ENCODE data around the gene ECHS1. TPM values are rescaled to one million over a fixed set of nuclear protein-coding genes. Genes with fewer than 3 reads are reported as not detected.

Gene ECHS1
- total and polyA plus RNA-seq, 2 donors (not counting 3 experiments of a cell fraction or from before 2014, with no cell fraction given) = 46.2 to 108 TPM

DNA sequence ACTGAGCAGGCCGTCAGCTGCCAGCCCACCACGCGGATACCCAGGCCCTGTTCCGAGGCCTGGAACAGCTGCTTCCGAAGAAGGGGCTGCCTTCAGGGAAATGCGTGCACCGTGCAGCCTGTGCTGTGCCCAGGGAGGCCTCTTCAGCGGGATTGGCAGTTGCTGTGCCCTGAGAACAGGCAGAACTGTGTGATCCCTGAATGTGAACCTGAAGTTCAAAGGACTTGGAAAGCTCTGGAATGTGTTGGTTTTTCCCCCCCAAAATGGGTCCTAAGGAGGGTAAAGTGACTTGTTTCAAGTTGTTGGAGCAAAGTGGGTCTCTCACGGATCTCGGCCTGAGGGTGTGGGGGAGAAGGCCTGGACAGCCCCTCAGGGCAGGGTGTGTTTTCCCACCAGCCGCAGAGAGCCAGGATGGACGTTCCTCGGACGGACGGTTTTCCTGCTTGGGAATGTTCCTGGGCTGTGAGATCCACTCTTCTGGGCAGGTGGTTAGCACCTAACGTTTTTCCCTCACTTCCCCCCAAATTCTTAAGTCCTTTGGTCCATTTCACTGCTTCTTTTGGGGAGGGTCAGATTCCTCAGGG lies 49.2 kb upstream of the ECHS1 start:
- TF ChIP-seq MYC (IDR thresholded peaks at IDR 0.05; ENCODE audit: low read depth, low read length) (no peak), EZH2 (IDR thresholded peaks at IDR 0.05; ENCODE audit: borderline replicate concordance, low read depth, low read length, severe bottlenecking) (no peak), POLR2AphosphoS5 (IDR thresholded peaks at IDR 0.05; ENCODE audit: insufficient read depth, low read depth, low read length) (no peak), GATA2 (IDR thresholded peaks at IDR 0.05; ENCODE audit: insufficient read depth, insufficient read length, low read depth, low read length) (no peak), POLR2A (IDR thresholded peaks at IDR 0.05; ENCODE audit: low read depth, low read length) (no peak), FOS (IDR thresholded peaks at IDR 0.05; ENCODE audit: borderline replicate concordance, insufficient read depth, low read length) (no peak), JUN (IDR thresholded peaks at IDR 0.05; ENCODE audit: borderline replicate concordance, insufficient read depth, insufficient read length, low read depth) (no peak)
- TF ChIP-seq, protein P1, sequence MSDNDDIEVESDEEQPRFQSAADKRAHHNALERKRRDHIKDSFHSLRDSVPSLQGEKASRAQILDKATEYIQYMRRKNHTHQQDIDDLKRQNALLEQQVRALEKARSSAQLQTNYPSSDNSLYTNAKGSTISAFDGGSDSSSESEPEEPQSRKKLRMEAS (IDR thresholded peaks at IDR 0.05; ENCODE audit: insufficient read depth, insufficient read length) = no peak
- TF ChIP-seq, protein P2, sequence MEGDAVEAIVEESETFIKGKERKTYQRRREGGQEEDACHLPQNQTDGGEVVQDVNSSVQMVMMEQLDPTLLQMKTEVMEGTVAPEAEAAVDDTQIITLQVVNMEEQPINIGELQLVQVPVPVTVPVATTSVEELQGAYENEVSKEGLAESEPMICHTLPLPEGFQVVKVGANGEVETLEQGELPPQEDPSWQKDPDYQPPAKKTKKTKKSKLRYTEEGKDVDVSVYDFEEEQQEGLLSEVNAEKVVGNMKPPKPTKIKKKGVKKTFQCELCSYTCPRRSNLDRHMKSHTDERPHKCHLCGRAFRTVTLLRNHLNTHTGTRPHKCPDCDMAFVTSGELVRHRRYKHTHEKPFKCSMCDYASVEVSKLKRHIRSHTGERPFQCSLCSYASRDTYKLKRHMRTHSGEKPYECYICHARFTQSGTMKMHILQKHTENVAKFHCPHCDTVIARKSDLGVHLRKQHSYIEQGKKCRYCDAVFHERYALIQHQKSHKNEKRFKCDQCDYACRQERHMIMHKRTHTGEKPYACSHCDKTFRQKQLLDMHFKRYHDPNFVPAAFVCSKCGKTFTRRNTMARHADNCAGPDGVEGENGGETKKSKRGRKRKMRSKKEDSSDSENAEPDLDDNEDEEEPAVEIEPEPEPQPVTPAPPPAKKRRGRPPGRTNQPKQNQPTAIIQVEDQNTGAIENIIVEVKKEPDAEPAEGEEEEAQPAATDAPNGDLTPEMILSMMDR (IDR thresholded peaks at IDR 0.05; ENCODE audit: extremely low read depth in 1 of 2, insufficient read depth in 1 of 2, low read depth in 1 of 2, low read length in 2 of 2) = no peak
- DNase-seq (ENCODE audit: low read depth, low spot score) = no peak
- Histone ChIP-seq H3K27ac (ENCODE audit: insufficient read depth, low read depth, low read length) (no peak overlapping the region), H3K79me2 (ENCODE audit: control insufficient read depth, insufficient read depth, low read length) (no peaks in the 10 kb centered on the region), H3K4me2 (ENCODE audit: insufficient read depth, low read length) (no peak overlapping the region), H3K9me3 (replicated peaks; ENCODE audit: control insufficient read depth, insufficient read depth, low read length) (no peaks in the 10 kb centered on the region), H2AFZ (ENCODE audit: low read depth, low read length) (no peak overlapping the region), H4K20me1 (replicated peaks; ENCODE audit: control insufficient read depth, extremely low read depth, insufficient read depth, low read length) (no peaks in the 10 kb centered on the region), H3K36me3 (ENCODE audit: control insufficient read depth in 2 of 2, extremely low read depth in 1 of 2, insufficient read depth in 2 of 2, low read length in 2 of 2) (peaks cover 4 to 13% of the 10 kb centered on the region in 2 experiments), H3K27me3 (ENCODE audit: control insufficient read depth in 2 of 2, insufficient read depth in 2 of 2, low read length in 2 of 2) (peaks cover 8 to 9% of the 10 kb centered on the region in 2 experiments), H3K4me1 (ENCODE audit: control insufficient read depth, extremely low read depth, insufficient read depth, low read length) (no peaks in the 10 kb centered on the region), H3K9ac (replicated peaks; ENCODE audit: extremely low read depth, insufficient read depth, low read length) (no peak overlapping the region), H3K9me1 (replicated peaks; ENCODE audit: control insufficient read depth, extremely low read depth, insufficient read depth, low read length) (no peaks in the 10 kb centered on the region), H3K4me3 (replicated peaks in 1 of 3; ENCODE audit: insufficient read depth in 1 of 3, low read depth in 1 of 3, low read length in 3 of 3) (no peak overlapping the region)
- no TSS peak for BruUV-seq (replicated peaks)
- FAIRE-seq = no peak
- ChIA-PET POLR2A (no interaction called here), CTCF (interaction anchor here (1.0 kb wide), 1 partner anchor 16 kb away, joined by 3 read pairs; no protein-coding TSS in a partner anchor)
- intact Hi-C loops (cut with micrococcal nuclease) = no loop called here
- dilution Hi-C loops (cut with MboI; ENCODE audit: extremely low pct_ligation_motif_present, low sequenced_read_pairs) = no loop called here

All from endothelial cell of umbilical vein (primary cell).